ENCODE data around the gene CERS4. TPM values are rescaled to one million over a fixed set of nuclear protein-coding genes. Genes with fewer than 3 reads are reported as not detected.
"Not testable (repeated sequence)": the region's sequence is repeated elsewhere in the genome, so short reads cannot be mapped to it uniquely, and the experiment has no call there.

Gene CERS4
- total RNA-seq, 1 donor, result 2.1 TPM

DNA sequence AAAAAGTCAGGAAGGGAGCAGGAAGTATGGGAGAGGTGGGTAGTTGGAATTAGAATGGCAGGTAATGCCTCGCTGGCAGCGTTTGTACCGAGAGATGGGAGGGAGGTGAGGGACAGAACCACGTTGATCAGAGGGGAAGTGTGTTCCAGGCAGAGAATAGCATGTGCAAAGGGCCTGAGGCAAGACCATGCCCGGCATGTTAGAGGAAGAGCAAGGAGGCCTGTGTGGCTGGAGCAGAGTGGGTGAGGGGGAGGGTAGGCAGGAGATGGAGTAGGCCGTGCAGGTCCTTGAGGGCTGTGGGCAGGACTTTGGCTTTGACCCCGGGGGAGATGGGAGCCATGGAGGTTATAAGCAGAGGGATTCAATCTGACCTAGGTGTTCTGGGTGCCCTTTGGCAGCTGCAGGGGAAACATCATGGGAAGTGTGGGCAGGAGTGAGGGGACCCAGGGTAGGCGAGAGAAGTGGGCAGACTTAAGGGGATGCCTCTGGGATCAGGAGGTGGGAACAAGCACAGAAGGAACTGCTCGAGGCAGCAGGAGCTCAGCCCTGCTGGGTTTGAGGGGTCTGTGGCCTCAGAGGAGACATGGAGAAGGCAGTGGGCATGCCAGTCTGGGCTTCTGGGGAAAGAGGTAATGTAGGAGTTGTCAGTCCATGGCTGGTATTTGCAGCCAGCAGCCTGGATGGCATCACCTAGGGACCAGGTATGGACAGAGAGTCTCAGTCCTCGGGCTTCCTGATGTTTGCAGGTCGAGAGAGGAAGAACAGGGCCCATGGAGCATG, 50.2 kb downstream of the CERS4 start:
- DNase-seq (ENCODE audit: low read depth), result no peak
- no peak for TF ChIP-seq CTCF (IDR thresholded peaks at IDR 0.05; ENCODE audit: insufficient read depth, low read length)
- no peak overlapping the region for H3K4me3 ChIP-seq (ENCODE audit: low read depth, low read length)

GRCh38 chr19:8259922-8260247, 50.7 kb downstream of the CERS4 start:
- no peak for DNase-seq (ENCODE audit: low read depth)
- TF ChIP-seq CTCF (IDR thresholded peaks at IDR 0.05; ENCODE audit: insufficient read depth, low read length), result no peak
- no peak overlapping the region for H3K4me3 ChIP-seq (ENCODE audit: low read depth, low read length)

- H3K4me3 ChIP-seq (ENCODE audit: low read depth, low read length), result no peak overlapping the region
- TF ChIP-seq CTCF (IDR thresholded peaks at IDR 0.05; ENCODE audit: insufficient read depth, low read length), result no peak
- no peak for DNase-seq (ENCODE audit: low read depth)
These were observed 52.2 kb downstream of the CERS4 start for GRCh38 chr19:8261347-8261746.

DNA sequence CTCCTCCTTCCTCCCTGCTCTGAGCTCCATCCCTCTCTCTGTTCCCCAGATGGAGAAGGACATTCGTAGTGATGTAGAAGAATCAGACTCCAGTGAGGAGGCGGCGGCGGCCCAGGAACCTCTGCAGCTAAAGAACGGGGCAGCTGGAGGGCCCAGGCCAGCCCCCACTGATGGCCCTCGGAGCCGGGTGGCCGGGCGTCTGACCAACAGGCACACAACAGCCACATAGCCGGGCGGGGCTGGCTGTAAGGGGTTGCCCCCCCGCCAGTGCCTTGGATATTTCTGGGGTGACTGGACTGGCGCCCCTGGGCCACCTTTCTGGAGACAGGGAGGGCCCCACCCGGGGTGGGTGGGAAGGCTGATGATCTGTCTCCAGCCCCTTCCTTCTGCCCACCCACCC, 52.7 kb downstream of the CERS4 start:
- H3K4me3 ChIP-seq (ENCODE audit: low read depth, low read length), result no peak overlapping the region
- no peak for TF ChIP-seq CTCF (IDR thresholded peaks at IDR 0.05; ENCODE audit: insufficient read depth, low read length)
- DNase-seq (ENCODE audit: low read depth), result no peak

DNA sequence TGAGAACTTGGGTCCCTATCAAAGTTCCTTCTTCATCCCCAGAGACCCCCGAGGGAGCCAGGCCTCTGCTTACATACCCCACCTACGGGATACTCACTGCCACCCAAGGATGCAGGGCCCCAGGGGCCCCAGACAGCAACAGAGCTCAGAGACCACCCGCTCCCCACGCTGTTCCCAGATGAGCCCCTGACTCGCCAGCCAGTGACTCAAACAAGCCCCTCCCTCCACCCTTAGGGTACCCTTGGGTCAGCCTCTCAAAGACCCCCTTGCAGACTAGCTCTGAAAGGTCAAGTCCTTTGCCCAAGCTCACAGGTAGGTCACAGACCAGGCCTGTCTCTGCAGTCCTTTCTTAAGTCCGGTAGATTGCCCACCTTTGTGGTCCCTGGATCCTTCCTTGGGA, 53.3 kb downstream of the CERS4 start:
- no peak for TF ChIP-seq CTCF (IDR thresholded peaks at IDR 0.05; ENCODE audit: insufficient read depth, low read length)
- no peak overlapping the region for H3K4me3 ChIP-seq (ENCODE audit: low read depth, low read length)
- DNase-seq (ENCODE audit: low read depth), result no peak

- H3K4me3 ChIP-seq (ENCODE audit: low read depth, low read length); DNase-seq (ENCODE audit: low read depth): not testable (repeated sequence)
These were observed 55.1 kb downstream of the CERS4 start for GRCh38 chr19:8264248-8264647.

- TF ChIP-seq CTCF (IDR thresholded peaks at IDR 0.05; ENCODE audit: insufficient read depth, low read length), result no peak
- no peak overlapping the region for H3K4me3 ChIP-seq (ENCODE audit: low read depth, low read length)
- DNase-seq (ENCODE audit: low read depth), result no peak
These were observed 56.7 kb downstream of the CERS4 start for GRCh38 chr19:8265872-8266271.
